ENCODE measurements around the gene FMN2.

The FMN2 gene

DNA sequence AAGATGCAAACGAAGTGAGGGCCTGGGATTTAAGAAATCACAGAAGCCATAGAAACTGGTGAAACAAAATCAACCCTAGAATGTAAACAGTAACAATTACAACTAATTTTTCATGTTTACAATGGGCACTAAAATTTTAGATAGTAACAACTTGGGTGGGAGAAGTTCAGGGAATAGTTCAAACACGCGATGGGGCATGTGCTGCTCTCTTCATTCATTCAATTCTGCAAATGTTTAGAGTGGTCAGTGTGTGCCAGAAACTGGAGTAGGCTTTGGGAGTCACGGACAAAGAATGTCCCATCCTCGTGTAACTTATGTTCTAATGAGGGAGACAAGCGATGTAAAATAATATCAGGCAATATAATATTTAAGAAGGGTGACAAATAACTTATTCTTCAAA lies 386.9 kb downstream of the FMN2 start:
- no peak for DNase-seq (ENCODE audit: low read depth in 2 of 2, low spot score in 1 of 2)

DNA sequence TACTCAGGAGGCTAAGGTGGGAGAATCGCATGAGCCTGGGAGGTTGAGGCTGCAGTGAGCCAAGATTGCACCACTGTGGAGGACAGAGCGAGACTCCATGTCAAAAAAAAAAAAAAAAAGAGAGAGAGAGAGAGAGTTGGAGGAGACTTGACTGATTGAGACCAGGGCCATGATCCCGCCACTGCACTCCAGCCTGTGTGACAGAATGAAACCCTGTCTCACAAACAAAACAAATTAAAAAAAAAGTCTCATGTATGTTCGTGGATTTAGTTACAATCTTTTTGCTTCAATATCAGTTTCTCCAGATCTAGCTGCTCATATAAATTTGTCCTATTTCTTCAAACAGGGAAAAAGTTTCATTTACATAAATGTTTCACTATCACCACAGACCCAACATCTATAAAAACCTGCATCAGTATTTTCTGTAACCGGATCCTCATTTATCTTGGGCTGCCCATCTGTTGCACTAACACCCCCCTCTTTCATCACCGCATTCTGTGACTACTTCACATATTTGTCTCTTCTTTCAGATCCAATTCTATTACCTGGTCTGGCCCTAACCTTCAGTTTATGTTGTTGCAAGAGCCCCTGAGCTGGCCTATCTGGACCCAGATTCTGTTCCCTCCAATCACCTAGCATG lies 393.2 kb downstream of the FMN2 start:
- no peak for DNase-seq (ENCODE audit: low read depth in 2 of 2, low spot score in 1 of 2)

DNA sequence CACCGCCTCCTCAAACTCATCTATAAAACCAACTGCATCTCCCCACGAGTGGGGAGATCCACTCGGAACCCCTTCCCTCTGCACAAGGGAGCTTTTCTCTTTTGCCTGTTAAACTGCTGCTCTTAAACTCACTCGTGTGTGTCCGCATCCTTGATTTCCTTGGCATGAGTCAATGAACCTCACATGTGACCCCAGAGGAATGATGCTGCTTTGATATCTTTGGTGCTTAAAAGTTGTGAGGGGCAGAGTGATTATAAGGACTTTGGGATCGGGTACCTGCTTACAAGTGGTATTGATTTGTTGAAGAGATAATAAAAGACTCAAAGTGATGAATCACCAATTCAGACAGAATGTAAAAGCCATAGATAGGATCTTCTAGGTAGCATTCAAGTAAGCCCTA lies 394.9 kb downstream of the FMN2 start:
- no peak for DNase-seq (ENCODE audit: low read depth in 2 of 2, low spot score in 1 of 2)

DNA sequence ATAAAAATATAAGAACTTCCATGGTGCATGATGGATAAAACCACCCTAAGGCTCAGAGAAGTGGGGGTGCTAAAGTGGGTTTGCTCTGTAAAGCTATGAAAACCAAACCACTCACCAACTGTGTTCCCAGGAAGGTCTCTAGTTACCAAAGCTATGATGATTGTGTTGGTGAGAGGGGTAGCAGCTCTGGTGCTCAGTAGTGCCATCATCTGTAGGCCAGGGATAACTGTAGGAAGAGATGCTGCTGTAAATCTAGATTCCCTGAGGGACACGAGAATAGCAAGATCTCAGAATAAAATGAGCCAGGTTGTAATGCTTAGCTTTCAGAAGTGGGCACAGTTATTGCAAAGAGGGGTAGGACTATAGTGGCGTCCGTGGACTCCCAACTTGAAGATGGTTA lies 395.8 kb downstream of the FMN2 start:
- DNase-seq (ENCODE audit: low read depth in 2 of 2, low spot score in 1 of 2) = no peak

DNA sequence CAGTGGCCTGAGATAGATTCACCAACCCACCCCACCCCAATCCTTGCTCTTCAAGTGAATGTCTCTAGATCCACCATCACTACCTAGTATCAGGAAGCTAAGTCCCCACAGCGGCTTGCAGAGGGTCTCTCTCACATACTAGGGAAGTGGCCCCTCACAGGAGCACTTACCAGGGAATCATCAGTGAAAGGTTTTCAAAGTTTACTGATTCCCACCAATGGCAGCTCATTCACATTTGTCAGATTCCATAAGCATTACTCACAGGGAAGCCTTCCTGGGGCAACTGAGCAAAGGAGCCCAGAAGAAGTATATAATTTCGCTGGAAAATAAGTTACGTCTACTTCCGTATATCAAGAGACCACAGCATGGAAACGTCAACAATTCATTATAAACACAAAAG lies 399.5 kb downstream of the FMN2 start:
- DNase-seq (ENCODE audit: low read depth in 2 of 2, low spot score in 1 of 2) = no peak

DNA sequence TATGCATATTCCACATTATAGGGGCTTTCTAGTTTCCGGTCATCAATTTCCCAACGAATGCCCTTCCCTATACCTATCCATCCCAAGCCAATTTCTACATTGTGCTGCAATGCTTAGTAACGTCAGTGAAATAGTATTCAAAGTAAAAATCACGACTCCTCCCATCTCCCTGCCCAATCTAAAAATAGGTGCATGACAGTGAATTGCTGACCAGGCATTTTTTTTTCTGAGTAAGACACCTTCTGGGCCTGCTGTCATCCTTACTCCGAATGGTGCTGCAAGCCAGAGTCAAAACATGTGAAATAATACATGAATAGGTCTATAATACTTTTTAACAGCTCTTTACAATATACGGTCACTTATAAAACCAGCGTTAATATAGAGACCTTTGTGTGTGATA lies 400.1 kb downstream of the FMN2 start:
- DNase-seq (ENCODE audit: low read depth in 2 of 2, low spot score in 1 of 2) = no peak

DNA sequence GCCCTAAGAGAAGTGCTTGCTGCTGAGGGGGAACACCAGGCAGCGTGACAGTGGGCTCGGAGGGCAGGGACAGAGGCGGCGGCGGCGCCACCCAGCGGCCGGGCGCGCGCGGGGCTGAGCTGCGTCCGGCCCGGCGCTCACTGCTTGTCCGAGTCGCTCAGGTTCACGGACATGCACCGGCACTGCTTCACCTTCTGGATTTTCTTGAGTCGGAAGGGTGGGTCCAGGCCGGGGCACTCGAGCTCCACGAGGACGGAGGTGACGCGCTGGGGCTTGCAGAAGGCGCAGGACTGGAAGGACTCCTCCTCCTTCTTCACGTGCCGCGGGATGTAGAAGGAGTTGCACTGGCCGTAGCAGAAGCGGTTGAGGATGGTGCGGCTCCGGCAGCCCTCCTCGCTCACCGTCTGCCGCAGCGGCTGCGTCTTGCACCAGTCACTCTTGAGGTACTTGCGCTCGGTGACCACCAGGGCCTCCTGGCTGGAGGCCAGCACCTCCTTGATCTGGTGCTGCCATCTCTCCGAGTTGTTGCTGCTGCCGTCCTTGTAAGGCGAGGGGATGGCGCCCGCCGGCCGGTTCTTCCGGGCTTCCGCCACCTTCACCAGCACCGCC lies 401.3 kb downstream of the FMN2 start:
- no peak for DNase-seq (ENCODE audit: low read depth in 2 of 2, low spot score in 1 of 2)

DNA sequence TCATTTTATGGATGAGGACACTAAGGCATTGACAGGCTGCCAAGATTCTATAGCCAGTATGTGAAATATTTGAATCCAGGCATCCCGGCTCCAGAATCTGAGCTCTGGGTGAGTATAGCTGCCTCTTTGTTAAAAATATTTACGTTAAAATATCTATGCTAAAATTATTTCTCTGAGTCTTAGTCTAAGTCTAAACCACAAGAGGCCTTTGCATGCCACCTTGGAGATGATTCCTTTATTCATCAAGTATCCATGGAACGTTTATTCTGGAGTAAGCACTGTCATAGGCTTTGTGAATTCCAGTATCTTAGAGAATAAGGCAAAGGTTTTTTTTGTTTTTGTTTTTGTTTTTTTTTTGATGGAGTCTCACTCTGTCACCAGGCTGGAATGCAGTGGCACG lies 403.9 kb downstream of the FMN2 start:
- DNase-seq (ENCODE audit: low read depth in 2 of 2, low spot score in 1 of 2) = no peak

DNA sequence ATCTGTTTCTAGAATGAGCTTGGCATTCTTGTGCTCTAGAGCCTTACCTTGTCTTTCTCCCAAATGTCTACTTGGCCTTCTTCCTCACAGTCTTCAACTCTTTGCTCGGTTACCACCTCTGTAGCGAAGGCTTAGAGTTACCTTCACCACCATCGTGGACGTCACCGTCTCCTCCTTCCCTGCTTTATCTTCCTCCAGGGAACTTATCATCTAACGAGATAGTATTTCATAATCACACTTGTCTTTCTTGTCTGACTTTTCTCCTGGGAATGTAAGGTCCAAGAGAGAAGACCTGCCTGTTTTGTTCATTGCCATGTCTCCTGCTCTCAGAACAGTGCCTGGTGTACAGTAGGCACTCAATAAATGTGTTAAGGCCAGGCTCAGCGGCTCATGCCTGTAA lies 404.7 kb downstream of the FMN2 start:
- no peak for DNase-seq (ENCODE audit: low read depth in 2 of 2, low spot score in 1 of 2)

DNA sequence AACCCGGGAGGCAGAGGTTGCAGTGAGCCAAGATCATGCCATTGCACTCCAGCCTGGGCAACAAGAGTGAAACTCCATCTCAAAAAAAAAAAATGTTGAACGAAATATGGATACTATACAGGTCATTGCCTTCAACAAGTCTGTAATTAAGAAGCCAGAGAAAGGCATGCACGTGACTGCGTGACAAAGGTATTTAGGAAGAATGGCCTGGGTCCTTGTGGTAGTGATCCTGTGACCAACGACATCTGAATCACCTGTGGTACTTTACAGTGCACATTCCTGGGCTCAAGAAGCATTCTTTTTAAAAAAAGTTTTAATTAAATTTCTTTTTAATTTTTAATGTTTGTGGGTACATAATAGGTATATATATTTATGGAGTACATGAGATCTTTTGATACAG lies 405.3 kb downstream of the FMN2 start:
- DNase-seq (ENCODE audit: low read depth in 2 of 2, low spot score in 1 of 2) = no peak

DNA sequence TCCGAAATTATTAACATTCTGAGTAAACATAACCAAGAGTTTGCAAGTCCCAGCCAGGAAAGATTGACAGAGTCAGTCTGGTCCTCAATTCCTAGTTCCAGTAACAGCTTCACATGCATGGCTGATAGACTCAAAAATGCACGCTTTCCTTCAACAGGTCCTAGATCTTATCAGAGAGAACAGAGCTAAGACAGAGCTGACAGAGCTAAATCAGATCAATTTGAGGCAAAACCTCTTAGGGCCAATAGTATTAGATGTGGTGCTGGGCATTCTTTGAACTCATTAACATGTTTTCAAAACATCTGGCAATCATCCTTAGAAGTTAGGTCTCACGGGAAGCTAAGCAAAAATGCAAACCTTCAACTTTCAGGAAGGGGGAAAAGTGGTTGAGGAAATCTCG lies 406.2 kb downstream of the FMN2 start:
- DNase-seq (ENCODE audit: low read depth in 2 of 2, low spot score in 1 of 2) = no peak

DNA sequence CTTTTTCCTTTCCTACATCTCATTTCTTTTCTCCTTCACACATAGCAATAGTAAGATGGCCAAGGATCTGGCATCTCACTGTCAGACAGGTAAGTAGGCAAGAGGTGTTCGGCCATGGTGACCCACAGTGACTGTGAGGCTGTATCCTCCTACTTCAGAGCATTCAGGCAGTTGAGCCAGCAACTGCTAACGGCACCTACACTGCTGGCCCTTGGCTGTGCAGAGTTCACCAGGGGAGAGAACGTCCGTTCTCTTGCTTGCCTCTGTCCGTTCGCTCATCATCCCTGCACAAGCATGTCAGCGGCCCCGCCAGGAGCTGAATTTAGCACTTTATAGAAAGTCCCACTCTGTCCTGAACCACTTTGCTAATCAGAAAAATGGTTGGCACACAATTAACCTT lies 406.7 kb downstream of the FMN2 start:
- DNase-seq (ENCODE audit: low read depth in 2 of 2, low spot score in 1 of 2) = no peak

DNA sequence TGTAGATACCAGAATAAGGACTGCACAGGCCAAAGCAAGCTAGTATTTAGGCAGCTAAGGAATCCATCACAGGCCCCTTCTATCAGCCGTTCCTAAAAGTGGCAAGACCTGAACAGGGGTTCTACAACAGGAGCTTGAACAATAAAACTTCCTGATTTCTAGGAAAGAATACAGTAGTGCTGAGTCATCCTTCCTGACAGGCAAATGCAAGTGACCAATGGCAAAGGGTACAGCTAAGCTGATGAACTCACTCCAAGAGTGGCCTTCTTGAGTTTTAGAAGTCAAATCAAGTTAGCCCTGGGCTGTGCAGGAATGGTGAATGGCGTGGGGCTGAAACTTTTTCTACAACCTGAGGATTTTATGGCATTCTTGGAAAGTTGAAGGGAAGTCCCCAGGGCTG lies 407.3 kb downstream of the FMN2 start:
- no peak for DNase-seq (ENCODE audit: low read depth in 2 of 2, low spot score in 1 of 2)

DNA sequence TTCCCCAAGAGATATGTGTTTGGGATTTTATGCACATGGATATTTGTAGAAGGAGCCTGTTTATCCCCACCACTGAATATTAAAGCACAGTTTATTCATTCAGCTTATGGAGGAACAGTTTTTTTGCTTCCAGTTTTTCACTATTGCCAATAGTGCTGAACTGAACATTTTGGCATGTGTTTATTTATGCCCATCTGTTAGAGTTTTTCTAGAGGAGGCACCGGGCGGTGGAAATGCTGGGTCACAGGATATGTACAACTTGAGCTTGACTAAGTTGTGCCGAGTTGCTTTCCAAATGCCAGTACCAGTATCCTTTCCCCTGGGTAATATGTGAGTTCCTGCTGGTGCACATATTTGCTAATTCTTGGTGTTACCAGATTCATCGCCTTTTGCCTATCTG lies 409.0 kb downstream of the FMN2 start:
- no peak for DNase-seq (ENCODE audit: low read depth in 2 of 2, low spot score in 1 of 2)

DNA sequence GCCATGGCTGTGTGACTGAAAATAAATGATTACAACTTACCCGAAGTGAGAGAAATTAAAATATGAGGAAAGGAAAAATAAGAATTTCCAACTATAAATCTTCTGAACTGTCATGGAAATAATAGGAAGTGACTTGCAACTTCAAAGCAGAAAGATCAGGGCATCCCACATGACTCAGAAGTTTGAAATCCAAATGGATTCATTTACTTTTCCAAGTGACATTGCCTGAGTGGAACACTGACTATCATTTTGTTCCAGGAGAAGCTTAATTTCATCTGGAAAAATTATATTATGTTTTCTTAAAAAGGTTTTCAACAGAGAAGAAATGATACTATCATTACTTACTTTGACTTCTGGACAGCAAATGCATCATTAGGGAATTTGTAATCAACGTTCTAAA lies 409.4 kb downstream of the FMN2 start:
- no peak for DNase-seq (ENCODE audit: low read depth in 2 of 2, low spot score in 1 of 2)

DNA sequence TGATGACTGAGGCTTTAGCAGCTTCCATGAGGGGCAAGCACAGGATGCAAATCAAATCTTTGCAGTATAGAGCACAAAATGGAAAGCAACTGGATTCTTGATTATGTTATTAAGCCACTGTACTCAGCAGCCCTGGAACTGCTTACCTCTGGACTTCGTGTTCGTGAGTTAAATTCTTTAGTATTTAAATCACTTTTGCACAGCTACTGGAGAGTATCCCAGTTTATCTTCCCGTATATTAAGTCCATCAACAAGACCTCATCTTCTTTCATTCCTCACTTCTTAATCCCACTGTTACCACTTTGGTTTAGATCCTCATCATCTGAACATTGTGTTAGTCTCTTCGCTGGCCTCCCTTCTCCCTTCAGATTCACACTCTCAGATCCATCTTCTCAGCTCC lies 411.4 kb downstream of the FMN2 start:
- DNase-seq (ENCODE audit: low read depth in 2 of 2, low spot score in 1 of 2) = no peak

DNA sequence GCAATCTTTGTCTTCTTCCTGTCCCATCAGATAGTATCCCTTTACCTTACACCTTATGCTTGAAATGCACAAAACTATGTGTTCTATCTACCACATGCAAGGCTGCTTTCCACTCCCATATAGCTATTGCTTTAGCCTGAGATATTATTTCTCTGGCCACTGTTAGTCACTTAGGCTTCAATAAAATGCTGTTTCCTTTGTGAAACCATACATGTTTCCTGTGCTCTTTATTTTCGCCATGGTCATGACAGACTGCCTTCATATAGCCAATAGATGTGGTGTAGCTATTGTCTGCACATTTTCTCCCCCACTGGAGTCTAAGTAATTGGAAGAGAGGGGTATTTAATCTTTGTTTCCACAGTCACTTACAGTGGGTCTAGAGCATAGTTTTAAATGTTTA lies 411.9 kb downstream of the FMN2 start:
- no peak for DNase-seq (ENCODE audit: low read depth in 2 of 2, low spot score in 1 of 2)

DNA sequence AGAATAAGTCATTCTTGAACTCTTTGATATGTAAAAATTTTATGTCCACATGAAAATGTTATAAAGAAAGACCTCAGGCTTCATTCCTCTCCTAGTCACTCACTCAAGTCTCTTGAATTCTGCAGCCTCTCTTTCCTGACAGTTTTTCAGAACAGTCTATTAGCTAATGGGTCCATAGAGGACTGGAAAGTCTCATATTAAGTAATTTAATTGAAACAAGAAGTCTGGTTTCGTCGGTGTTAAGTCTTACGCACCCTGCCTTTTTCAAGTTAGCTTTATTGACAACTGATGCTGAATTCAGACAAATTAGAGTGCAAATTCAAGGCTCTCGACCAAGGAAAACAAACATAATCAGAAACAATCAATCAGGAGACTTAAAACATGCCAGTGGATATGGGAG lies 414.5 kb downstream of the FMN2 start:
- no peak for DNase-seq (ENCODE audit: low read depth in 2 of 2, low spot score in 1 of 2)

DNA sequence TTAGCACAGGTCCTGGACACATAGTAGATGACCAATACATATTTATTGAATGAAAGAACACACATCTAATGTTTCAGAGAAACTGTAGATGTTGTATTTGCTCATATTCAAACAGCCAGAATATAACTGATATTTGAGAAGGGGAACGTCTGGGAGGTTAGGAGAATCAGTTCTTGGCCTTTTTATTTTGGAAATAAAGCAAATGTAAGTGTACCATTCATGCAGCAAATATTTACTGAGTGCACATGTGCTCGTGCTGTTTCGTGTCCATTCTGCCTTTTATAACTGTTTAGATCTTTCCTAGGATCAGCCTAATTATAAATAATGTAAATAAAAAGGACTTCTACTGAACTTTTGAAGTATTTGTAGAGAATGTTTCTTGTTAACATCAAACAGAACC lies 416.5 kb downstream of the FMN2 start:
- DNase-seq (ENCODE audit: low read depth in 2 of 2, low spot score in 1 of 2) = no peak

DNA sequence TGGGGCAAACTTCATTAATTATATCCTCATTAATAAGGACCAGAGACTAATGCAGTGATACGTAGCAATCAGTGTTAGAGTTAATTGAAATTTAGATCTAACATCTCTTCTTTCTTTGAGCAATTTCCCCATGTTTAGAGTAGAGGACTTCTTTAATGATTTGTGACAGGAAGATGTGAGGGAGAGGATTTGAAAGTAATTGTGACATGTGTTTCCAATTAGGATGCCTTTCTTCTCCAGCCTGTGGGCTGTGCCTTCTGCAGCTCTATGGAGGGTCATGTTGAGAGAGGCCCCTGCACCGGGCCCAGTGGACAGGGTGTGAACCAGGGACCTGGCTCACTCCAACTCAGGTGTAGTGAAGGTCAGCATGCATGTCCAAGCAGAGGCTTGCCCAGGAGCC lies 417.3 kb downstream of the FMN2 start:
- no peak for DNase-seq (ENCODE audit: low read depth in 2 of 2, low spot score in 1 of 2)

DNA sequence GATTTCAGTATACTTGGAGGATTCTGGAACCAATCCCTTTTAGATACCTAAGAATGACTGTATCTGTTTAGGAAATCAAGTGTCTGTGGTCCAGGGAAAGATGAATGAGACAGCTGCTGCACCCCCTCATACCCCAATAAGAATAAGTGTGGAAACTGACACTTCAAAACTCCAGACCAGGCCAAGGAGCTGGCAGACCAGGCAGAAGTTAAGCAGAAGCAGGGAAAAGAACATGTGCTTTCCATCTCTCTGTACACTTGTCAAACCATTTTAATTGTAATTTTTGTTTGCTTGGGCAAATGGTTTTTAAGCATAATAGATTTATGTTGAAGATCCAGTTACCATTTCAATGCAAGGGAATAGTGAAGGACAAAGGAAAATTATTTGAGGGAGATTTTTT lies 420.1 kb downstream of the FMN2 start:
- DNase-seq (ENCODE audit: low read depth in 2 of 2, low spot score in 1 of 2) = no peak

DNA sequence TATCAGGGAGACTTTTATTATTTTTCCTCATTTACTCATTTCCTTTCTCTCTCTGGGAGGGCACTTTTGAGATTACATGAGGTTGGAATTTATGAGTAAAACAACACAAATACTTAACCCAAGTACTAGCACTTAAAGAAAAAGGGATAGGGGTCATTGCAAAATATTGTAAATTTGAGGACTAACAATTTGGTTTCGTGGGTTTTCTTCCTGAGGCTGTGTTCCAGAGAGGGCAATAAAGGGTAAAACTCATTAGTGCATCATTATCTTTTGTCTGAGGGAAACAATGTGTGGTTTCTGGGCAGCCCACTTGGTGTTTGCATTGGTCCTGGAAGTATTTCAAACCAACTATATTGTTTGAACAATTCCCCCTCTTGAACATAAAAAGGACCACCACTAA lies 423.8 kb downstream of the FMN2 start:
- DNase-seq (ENCODE audit: low read depth in 2 of 2, low spot score in 1 of 2) = no peak

DNA sequence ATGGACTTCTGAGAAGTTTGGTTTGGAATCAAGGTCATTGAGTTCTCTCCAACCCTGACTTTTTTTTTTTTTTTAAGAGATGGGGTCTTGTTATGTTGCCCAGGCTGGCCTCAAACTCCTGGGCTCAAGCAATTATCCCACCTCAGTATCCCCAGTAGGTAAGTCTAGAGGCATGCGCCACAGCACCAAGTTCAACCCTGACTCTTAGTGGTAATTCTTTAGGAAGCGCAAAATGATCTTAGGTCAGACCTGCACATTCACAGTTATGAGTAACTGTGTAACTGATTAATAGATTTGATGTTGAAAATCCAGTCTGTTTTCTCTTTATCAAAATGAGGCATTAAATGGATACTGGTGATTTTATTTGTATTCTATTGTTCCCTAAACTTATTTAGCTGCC lies 424.4 kb downstream of the FMN2 start:
- DNase-seq (ENCODE audit: low read depth in 2 of 2, low spot score in 1 of 2) = no peak

DNA sequence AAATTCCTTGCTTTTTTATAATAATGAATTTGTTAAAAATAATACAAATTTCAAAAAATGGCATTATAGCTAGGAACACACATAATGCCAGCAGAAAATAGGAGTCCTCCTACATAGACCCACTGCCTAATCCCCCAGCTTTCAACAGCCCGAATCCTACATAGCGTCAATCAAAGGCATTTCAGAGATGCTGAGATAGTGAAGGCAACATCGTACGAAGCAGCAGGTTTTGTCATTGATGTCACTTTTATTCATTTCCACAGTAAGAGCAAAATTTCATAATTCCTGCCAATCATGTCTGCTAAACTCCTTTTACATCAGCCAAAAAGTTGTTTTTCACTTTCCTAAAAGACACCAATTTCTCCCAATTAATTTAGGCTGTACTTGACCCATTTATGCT lies 426.2 kb downstream of the FMN2 start:
- DNase-seq (ENCODE audit: low read depth in 2 of 2, low spot score in 1 of 2) = no peak
